ENCODE measurements around the gene MAMLD1.

GRCh38 chrX:150509703-150510102, 146.6 kb downstream of the MAMLD1 start:
- TF ChIP-seq, protein P1, sequence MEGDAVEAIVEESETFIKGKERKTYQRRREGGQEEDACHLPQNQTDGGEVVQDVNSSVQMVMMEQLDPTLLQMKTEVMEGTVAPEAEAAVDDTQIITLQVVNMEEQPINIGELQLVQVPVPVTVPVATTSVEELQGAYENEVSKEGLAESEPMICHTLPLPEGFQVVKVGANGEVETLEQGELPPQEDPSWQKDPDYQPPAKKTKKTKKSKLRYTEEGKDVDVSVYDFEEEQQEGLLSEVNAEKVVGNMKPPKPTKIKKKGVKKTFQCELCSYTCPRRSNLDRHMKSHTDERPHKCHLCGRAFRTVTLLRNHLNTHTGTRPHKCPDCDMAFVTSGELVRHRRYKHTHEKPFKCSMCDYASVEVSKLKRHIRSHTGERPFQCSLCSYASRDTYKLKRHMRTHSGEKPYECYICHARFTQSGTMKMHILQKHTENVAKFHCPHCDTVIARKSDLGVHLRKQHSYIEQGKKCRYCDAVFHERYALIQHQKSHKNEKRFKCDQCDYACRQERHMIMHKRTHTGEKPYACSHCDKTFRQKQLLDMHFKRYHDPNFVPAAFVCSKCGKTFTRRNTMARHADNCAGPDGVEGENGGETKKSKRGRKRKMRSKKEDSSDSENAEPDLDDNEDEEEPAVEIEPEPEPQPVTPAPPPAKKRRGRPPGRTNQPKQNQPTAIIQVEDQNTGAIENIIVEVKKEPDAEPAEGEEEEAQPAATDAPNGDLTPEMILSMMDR (tag by site-specific recombination; IDR thresholded peaks at IDR 0.05), result no peak
- no peak for TF ChIP-seq ZNF776 (tag by site-specific recombination; IDR thresholded peaks at IDR 0.05; ENCODE audit: borderline replicate concordance)
- no peak for TF ChIP-seq ZXDB (tag by site-specific recombination; IDR thresholded peaks at IDR 0.05)
- no peak for TF ChIP-seq ZNF398 (tag by site-specific recombination; IDR thresholded peaks at IDR 0.05)

All from HEK293 (cell line).